ENCODE data around the gene RAB11FIP4. TPM values are rescaled to one million over a fixed set of nuclear protein-coding genes. Genes with fewer than 3 reads are reported as not detected.

RAB11FIP4 gene
- total and polyA plus RNA-seq, 2 of the 13 experiments (the other 11 are each of a cell fraction or from before 2014, with no cell fraction given) = 28.0 to 89.3 TPM

GRCh38 chr17:31550389-31551056, 159.0 kb downstream of the RAB11FIP4 start (continued):
- TF ChIP-seq IKZF5 (CRISPR knock-in tag; IDR thresholded peaks at IDR 0.05) (no peak), ZNF703 (CRISPR knock-in tag; IDR thresholded peaks at IDR 0.05; ENCODE audit: borderline replicate concordance) (no peak), ADNP (CRISPR knock-in tag; IDR thresholded peaks at IDR 0.05) (peak; percentile 67; the same call in 1 of the 2 replicates), ARHGAP35 (CRISPR knock-in tag; IDR thresholded peaks at IDR 0.05; ENCODE audit: borderline replicate concordance) (no peak), KDM5B (CRISPR knock-in tag; IDR thresholded peaks at IDR 0.05; ENCODE audit: borderline replicate concordance) (no peak), ZBTB42 (CRISPR knock-in tag; IDR thresholded peaks at IDR 0.05) (peak; percentile 27; the same call in 1 of the 2 replicates), ZNF274 (CRISPR knock-in tag; IDR thresholded peaks at IDR 0.05) (no peak), MED13 (CRISPR knock-in tag; IDR thresholded peaks at IDR 0.05) (no peak), RNF219 (CRISPR knock-in tag; IDR thresholded peaks at IDR 0.05) (no peak), ARNT2 (CRISPR knock-in tag; IDR thresholded peaks at IDR 0.05; ENCODE audit: low read depth) (no peak), ZNF619 (CRISPR knock-in tag; IDR thresholded peaks at IDR 0.05) (0 out of 2 replicates have a peak, but pooled peaks have one; percentile 0), NPAS2 (CRISPR knock-in tag; IDR thresholded peaks at IDR 0.05; ENCODE audit: borderline replicate concordance) (no peak), ZNF574 (CRISPR knock-in tag; IDR thresholded peaks at IDR 0.05) (no peak), ZNF468 (CRISPR knock-in tag; IDR thresholded peaks at IDR 0.05) (no peak), ZNF790 (CRISPR knock-in tag; IDR thresholded peaks at IDR 0.05; ENCODE audit: borderline replicate concordance) (no peak), TFE3 (CRISPR knock-in tag; IDR thresholded peaks at IDR 0.05) (no peak), ZNF136 (CRISPR knock-in tag; IDR thresholded peaks at IDR 0.05; ENCODE audit: low read depth) (no peak), HOXA5 (CRISPR knock-in tag; IDR thresholded peaks at IDR 0.05) (no peak), ZNF12 (CRISPR knock-in tag; IDR thresholded peaks at IDR 0.05) (no peak), TEF (CRISPR knock-in tag; IDR thresholded peaks at IDR 0.05) (no peak), ZNF501 (CRISPR knock-in tag; IDR thresholded peaks at IDR 0.05) (no peak), ZNF124 (CRISPR knock-in tag; IDR thresholded peaks at IDR 0.05) (no peak), ZNF264 (CRISPR knock-in tag; IDR thresholded peaks at IDR 0.05) (no peak)

Measured in HepG2 (cell line).